K562 (cell line): ENCODE results near the gene OTOG. TPM values are rescaled to one million over a fixed set of nuclear protein-coding genes. Genes with fewer than 3 reads are reported as not detected.

ENCODE experiments used
- CHD7 ChIP-seq: fragments of 200-600 bp; sonication (generic); IDR thresholded peaks from one replicate; pipeline ENCODE4 v1.6.1; 2012; ENCODE audit warnings: mild to moderate bottlenecking, low read depth, low read length, inconsistent platforms
- E2F6 ChIP-seq, 2 experiments: IDR thresholded peaks; 2 replicates each; pipeline ENCODE4 v1.6.1; 2011; ENCODE audit warnings: borderline replicate concordance in 1 of 2, control low read depth in 1 of 2, low read depth in 1 of 2, low read length in 1 of 2, mild to moderate bottlenecking in 1 of 2, mixed read lengths in 1 of 2, moderate library complexity in 1 of 2; ENCODE audit not compliant: insufficient read depth in 1 of 2, insufficient read length in 1 of 2, poor library complexity in 1 of 2, severe bottlenecking in 1 of 2; ENCODE audit errors: extremely low read depth in 1 of 2
- FOXA3 ChIP-seq, 2 experiments: fragments of 450-650 bp in 1 of 2; sonication (generic) in 1 of 2; formaldehyde crosslinking; IDR thresholded peaks in 1 of 2; conservative IDR thresholded peaks in 1 of 2; 2 replicates each; pipeline versions ENCODE4 v1.4.0 to v1.8.0; 2020 to 2022; ENCODE audit warnings: mild to moderate bottlenecking in 2 of 2, missing genetic modification reagents in 1 of 2
- KLF16 ChIP-seq: IDR thresholded peaks from 2 replicates; pipeline ENCODE4 v1.6.1; 2016; ENCODE audit warnings: antibody characterized with exemption
- MED1 ChIP-seq: sonication (generic); formaldehyde crosslinking; IDR thresholded peaks from 2 replicates; pipeline ENCODE4 v1.8.1; 2023; ENCODE audit warnings: missing genetic modification reagents, borderline replicate concordance
- TCFL5 ChIP-seq: fragments of 250-450 bp; sonication (Bioruptor Pico); conservative IDR thresholded peaks from 2 replicates; pipeline ENCODE4 v1.6.1; 2021; ENCODE audit warnings: mild to moderate bottlenecking, moderate library complexity, matching md5 sums
- polyA plus RNA-seq, 8 experiments: library from polyadenylated mRNA; depleted of rRNA in 4 of 8; stranded (reverse) in 5 of 8; unstranded in 3 of 8; fragments of >200 nt; fragmentation: Nextera tagmentation in 2 of 8; fragmentation: Illumina TruSeq in 1 of 8; extraction: Ambion mirVana in 2 of 8; extraction: Trizol in 1 of 8; gene quantifications; 2 replicates each; pipeline versions ENCODE4 v1.2.1 to v1.2.3, GENCODE V29; 2011 to 2014; ENCODE audit warnings: inconsistent platforms in 1 of 8, missing spikeins in 1 of 8
- total RNA-seq, 7 experiments: library from RNA; depleted of rRNA in 6 of 7; stranded (reverse); fragments of >200 nt in 6 of 7; fragmentation: Illumina TruSeq in 2 of 7; extraction: Trizol in 2 of 7; gene quantifications; 2 replicates each; pipeline versions ENCODE4 v1.2.1 to v1.2.3, GENCODE V29; 2011 to 2021; ENCODE audit warnings: low replicate concordance in 1 of 7

Gene OTOG
- total and polyA plus RNA-seq, 9 of the 15 experiments (the other 6 are each of a cell fraction or from before 2014, with no cell fraction given), result not detected

DNA sequence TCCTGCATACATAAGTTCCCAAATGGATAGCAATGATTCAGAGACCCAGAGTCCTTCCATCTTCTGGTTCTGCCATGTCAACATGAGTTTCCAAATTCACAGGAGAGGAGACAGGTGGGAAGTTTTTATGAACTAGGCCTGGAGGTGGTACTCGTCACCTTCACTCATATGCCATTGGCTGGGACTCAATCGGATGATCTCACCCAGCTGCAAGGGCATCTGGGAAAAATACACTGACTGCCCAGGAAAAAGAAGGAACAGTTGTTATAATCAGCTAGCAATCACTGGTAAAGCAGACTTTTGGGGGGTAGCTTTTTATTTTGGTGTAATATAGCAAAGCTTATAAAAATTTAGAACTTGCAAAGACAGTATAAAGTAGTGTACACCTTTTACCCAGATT, 83.9 kb downstream of the OTOG start (continued):
- TF ChIP-seq CHD7, result no peak
- no peak for TF ChIP-seq TCFL5 (CRISPR knock-in tag)
- no peak for TF ChIP-seq E2F6 (IDR thresholded peaks at IDR 0.05; ENCODE audit: borderline replicate concordance in 1 of 2, extremely low read depth in 1 of 2, insufficient read depth in 1 of 2, insufficient read length in 1 of 2, low read depth in 1 of 2, low read length in 1 of 2, poor library complexity in 1 of 2, severe bottlenecking in 1 of 2)
- TF ChIP-seq KLF16, result no peak
- no peak for TF ChIP-seq MED1 (CRISPR knock-in tag)
- no peak for TF ChIP-seq FOXA3 (CRISPR knock-in tag; conservative IDR thresholded peaks at IDR 0.05 in 1 of 2, IDR thresholded peaks at IDR 0.05 in 1 of 2)
- TF ChIP-seq, all 486 proteins: peak for 0
